Airway epithelial cell (primary cell): ENCODE results near the gene RSPH9. TPM values are rescaled to one million over a fixed set of nuclear protein-coding genes. Genes with fewer than 3 reads are reported as not detected.

Experiments
- total RNA-seq: library from RNA; depleted of rRNA; stranded (reverse); fragments of >200 nt; gene quantifications from 2 replicates; pipeline ENCODE4 v1.2.3, GENCODE V29; 2015

The RSPH9 gene
- 0.14 and 0.23 TPM in 2 replicates for total RNA-seq

GRCh38 chr6:43644940-43645612 lies at the start of gene RSPH9:
RSPH9 (plus strand) TSS chr6:43645036; CDS start chr6:43645099, 63 bp downstream.

GRCh38 chr6:43629104-43629504 lies 15.7 kb upstream of the RSPH9 start, which contains the start of gene GTPBP2:
GTPBP2 (minus strand) TSS chr6:43629264; CDS start chr6:43629162, 102 bp downstream.

DNA sequence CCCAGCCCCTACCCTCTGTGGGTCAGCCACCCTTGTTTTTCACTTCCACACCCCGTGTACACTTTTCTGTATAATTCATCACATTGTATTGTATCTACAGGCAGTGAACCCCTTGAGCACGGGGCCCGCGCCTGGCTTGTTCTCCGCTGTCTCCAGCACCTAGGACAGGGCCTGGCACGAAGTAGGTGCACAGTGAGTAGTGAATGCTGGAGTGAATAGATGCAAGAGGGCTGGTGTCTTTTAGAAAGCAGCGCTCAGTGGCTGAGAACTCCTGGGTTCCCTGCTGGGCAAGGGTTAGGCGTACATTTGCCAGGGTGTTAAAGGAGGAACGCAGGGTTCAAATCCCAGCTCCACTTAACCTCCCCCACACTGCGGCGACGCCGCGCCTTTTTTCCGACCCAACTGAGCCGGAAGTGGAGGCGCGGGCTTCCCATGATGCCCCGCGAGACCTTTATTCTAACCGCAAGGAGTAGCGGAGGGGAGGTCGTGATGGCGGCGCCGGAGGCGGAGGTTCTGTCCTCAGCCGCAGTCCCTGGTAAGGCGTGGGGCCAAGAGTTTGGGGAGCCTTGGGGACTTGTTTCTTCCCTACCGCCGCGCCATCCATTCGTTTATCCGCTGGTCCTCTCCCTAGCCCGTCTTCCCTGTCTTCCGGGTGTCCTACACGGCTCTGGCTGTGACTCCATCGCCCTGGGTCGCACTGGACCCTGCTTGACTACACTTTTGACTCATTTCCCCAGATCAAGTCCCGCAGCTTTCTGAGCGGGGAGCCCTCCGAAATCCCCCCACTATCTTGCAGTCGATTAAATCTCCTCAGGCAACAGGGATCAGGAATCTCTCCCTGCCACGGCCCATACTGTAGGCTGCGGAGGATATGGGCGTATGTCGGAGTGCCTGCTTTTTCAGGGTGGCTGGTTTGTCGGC lies 9.2 kb upstream of the RSPH9 start, which contains the start of gene MAD2L1BP:
TSS of gene MAD2L1BP (plus strand) at position 454 of the 921 bp plus-strand sequence. CDS start at position 490, 36 bp downstream.

DNA sequence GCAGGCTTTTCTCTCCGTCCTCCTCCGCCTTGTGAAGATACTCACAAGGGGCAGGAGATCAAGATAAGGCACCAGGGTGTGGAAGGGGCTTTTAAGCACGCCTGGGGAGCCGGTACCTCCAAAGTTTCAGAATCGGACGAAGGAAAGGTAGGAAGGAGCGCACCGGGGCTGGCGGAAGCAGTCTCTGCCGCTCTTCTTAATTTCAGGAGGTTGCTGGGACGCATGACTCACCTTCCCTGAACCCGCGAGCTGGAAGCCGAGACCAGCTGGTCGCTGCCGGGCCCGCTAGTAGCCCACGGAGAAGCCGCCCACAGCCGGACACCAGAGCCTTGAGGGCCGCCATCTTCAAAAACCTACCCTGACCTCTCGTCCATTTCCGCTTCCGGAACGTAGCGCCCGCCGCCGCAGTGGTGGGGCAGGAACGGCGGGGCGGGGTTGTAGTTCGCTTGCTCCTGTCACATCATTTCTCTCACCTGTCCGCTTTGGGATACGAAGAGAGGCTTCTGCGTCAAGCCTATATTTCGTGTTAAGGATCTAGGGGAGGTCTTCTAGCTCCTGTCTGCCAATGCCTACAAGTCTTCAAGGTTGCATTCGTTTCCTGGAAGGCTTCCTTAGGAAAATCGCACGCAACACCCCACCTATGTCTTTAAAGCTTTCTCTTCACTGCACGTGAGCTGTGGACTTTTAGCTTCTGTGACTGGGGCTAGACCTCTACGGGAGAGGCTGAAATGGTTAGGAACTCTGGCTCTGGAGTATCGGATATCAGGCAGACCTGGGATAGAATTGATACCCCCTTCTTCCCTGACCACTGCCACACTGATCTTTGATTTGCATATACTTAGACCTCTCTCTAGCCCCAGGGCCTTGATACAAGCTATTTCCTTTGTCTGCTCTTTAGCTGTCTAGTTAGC lies 42.9 kb downstream of the RSPH9 start, which contains the start of gene MRPS18A:
TSS of gene MRPS18A (minus strand) at position 355 of the 911 bp plus-strand sequence. CDS start at position 343, 12 bp downstream.

Other genes with a start within 250 kb of the RSPH9 start
- 17.0 and 17.3 TPM in 2 replicates for gene ABCC10, start 217.5 kb upstream of the RSPH9 start, total RNA-seq
- gene DLK2, start 189.5 kb upstream of the RSPH9 start, total RNA-seq: 11.9 and 21.3 TPM in 2 replicates
- 13.2 and 15.1 TPM in 2 replicates for gene TJAP1, start 167.5 kb upstream of the RSPH9 start, total RNA-seq
- 0.05 and 0.21 TPM in 2 replicates for gene LRRC73, start 134.7 kb upstream of the RSPH9 start, total RNA-seq
- gene YIPF3, start 128.1 kb upstream of the RSPH9 start, total RNA-seq: 75.1 and 91.6 TPM in 2 replicates
- gene POLR1C, start 127.9 kb upstream of the RSPH9 start, total RNA-seq: 34.1 and 38.8 TPM in 2 replicates
- gene XPO5, start 69.0 kb upstream of the RSPH9 start, total RNA-seq: 24.2 and 28.2 TPM in 2 replicates
- 14.4 and 22.1 TPM in 2 replicates for gene POLH, start 68.9 kb upstream of the RSPH9 start, total RNA-seq
- 22.1 and 28.0 TPM in 2 replicates for gene GTPBP2, start 15.8 kb upstream of the RSPH9 start, total RNA-seq
- 16.3 and 31.5 TPM in 2 replicates for gene MAD2L1BP, start 9.2 kb upstream of the RSPH9 start, total RNA-seq
- gene MRPS18A, start 42.8 kb downstream of the RSPH9 start, total RNA-seq: 68.5 and 69.6 TPM in 2 replicates
- 79.4 and 102 TPM in 2 replicates for gene VEGFA, start 125.2 kb downstream of the RSPH9 start, total RNA-seq